Liver (tissue), 3 donors: ENCODE measurements around the gene OLFML2B.

Experiments used
- ATF3 ChIP-seq: IDR thresholded peaks from 2 replicates; pipeline ENCODE4 v1.6.1; 2016; ENCODE audit warnings: antibody characterized with exemption
- JUND ChIP-seq, 2 donors: IDR thresholded peaks; 2 replicates each; pipeline ENCODE4 v1.6.1; 2016; ENCODE audit warnings: antibody characterized with exemption in 2 of 2
- MAX ChIP-seq: IDR thresholded peaks from 2 replicates; pipeline ENCODE4 v1.6.1; 2016; ENCODE audit warnings: antibody characterized with exemption
- SP1 ChIP-seq: IDR thresholded peaks from 2 replicates; pipeline ENCODE4 v1.6.1; 2018; ENCODE audit warnings: antibody characterized with exemption, mild to moderate bottlenecking
- TAF1 ChIP-seq: conservative IDR thresholded peaks from 2 replicates; pipeline ENCODE4 v1.6.1; 2016; ENCODE audit warnings: antibody characterized with exemption, mild to moderate bottlenecking
- YY1 ChIP-seq: IDR thresholded peaks from 2 replicates; pipeline ENCODE4 v1.6.1; 2016; ENCODE audit warnings: antibody characterized with exemption, mild to moderate bottlenecking
- TF ChIP-seq, protein P1 (sequence below): IDR thresholded peaks from 2 replicates; pipeline ENCODE4 v1.6.1; 2016; ENCODE audit warnings: antibody characterized with exemption, mild to moderate bottlenecking
- TF ChIP-seq, protein P2 (sequence below): fragments of 150-350 bp; IDR thresholded peaks from 2 replicates; pipeline ENCODE4 v1.5.1; 2017; ENCODE audit warnings: improper control_type of control experiment, low read depth, low read length; ENCODE audit not compliant: missing input control
- donor health status: healthy.
- donor health status: healthy.

DNA sequence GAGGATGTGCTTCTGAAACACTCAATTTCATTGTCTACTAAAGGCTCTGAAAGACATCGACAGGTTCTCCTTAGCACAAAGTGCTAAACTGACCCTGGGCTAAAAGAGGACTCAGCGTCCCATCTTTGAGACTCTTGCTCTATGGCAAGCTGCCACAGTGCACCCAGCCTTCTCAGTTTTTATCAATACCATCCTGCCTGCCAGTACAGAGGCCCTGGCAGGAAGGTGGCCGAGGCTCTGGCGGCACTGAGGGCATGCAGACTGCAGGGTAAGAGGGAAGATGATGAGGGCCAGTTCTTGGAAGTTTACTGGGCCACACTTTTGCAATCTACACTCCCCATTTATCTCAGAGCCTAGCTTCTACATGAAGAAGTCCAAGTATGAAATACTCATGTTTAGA is 5.3 kb downstream of the OLFML2B start:
- TF ChIP-seq, protein P1, sequence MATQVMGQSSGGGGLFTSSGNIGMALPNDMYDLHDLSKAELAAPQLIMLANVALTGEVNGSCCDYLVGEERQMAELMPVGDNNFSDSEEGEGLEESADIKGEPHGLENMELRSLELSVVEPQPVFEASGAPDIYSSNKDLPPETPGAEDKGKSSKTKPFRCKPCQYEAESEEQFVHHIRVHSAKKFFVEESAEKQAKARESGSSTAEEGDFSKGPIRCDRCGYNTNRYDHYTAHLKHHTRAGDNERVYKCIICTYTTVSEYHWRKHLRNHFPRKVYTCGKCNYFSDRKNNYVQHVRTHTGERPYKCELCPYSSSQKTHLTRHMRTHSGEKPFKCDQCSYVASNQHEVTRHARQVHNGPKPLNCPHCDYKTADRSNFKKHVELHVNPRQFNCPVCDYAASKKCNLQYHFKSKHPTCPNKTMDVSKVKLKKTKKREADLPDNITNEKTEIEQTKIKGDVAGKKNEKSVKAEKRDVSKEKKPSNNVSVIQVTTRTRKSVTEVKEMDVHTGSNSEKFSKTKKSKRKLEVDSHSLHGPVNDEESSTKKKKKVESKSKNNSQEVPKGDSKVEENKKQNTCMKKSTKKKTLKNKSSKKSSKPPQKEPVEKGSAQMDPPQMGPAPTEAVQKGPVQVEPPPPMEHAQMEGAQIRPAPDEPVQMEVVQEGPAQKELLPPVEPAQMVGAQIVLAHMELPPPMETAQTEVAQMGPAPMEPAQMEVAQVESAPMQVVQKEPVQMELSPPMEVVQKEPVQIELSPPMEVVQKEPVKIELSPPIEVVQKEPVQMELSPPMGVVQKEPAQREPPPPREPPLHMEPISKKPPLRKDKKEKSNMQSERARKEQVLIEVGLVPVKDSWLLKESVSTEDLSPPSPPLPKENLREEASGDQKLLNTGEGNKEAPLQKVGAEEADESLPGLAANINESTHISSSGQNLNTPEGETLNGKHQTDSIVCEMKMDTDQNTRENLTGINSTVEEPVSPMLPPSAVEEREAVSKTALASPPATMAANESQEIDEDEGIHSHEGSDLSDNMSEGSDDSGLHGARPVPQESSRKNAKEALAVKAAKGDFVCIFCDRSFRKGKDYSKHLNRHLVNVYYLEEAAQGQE: no peak
- no peak for TF ChIP-seq YY1
- TF ChIP-seq MAX: no peak
- TF ChIP-seq, protein P2, sequence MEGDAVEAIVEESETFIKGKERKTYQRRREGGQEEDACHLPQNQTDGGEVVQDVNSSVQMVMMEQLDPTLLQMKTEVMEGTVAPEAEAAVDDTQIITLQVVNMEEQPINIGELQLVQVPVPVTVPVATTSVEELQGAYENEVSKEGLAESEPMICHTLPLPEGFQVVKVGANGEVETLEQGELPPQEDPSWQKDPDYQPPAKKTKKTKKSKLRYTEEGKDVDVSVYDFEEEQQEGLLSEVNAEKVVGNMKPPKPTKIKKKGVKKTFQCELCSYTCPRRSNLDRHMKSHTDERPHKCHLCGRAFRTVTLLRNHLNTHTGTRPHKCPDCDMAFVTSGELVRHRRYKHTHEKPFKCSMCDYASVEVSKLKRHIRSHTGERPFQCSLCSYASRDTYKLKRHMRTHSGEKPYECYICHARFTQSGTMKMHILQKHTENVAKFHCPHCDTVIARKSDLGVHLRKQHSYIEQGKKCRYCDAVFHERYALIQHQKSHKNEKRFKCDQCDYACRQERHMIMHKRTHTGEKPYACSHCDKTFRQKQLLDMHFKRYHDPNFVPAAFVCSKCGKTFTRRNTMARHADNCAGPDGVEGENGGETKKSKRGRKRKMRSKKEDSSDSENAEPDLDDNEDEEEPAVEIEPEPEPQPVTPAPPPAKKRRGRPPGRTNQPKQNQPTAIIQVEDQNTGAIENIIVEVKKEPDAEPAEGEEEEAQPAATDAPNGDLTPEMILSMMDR: no peak
- no peak for TF ChIP-seq SP1
- no peak for TF ChIP-seq TAF1
- no peak for TF ChIP-seq JUND (IDR thresholded peaks at IDR 0.05)
- TF ChIP-seq ATF3: no peak
